ENCODE data around the gene FFAR2. TPM values are rescaled to one million over a fixed set of nuclear protein-coding genes. Genes with fewer than 3 reads are reported as not detected.
A peak's percentile ranks its signal among the peaks of the same experiment; 100 is the strongest.

Gene FFAR2
- total and polyA plus RNA-seq, 9 of the 15 experiments (the other 6 are each of a cell fraction or from before 2014, with no cell fraction given): not detected

DNA sequence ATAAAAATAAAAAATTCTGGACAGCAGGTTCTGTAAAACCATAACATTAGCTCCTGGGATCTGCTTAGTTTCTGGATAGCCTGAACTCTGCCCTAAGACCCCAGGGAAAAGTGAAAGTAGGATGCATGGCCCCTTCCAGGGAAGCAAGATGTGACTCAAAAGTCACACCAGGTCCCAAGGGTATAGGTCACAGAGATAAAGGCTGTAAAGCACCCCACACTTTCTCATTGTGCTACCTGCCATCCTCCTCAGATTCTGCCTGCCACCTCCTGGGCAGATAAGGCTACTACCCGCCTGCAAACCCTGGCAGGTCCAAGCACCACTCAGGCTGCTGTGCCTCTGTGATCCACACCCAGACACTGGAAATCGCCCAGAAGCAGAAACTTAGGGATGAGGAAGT, 20.6 kb downstream of the FFAR2 start (continued):
- TF ChIP-seq, protein P1, sequence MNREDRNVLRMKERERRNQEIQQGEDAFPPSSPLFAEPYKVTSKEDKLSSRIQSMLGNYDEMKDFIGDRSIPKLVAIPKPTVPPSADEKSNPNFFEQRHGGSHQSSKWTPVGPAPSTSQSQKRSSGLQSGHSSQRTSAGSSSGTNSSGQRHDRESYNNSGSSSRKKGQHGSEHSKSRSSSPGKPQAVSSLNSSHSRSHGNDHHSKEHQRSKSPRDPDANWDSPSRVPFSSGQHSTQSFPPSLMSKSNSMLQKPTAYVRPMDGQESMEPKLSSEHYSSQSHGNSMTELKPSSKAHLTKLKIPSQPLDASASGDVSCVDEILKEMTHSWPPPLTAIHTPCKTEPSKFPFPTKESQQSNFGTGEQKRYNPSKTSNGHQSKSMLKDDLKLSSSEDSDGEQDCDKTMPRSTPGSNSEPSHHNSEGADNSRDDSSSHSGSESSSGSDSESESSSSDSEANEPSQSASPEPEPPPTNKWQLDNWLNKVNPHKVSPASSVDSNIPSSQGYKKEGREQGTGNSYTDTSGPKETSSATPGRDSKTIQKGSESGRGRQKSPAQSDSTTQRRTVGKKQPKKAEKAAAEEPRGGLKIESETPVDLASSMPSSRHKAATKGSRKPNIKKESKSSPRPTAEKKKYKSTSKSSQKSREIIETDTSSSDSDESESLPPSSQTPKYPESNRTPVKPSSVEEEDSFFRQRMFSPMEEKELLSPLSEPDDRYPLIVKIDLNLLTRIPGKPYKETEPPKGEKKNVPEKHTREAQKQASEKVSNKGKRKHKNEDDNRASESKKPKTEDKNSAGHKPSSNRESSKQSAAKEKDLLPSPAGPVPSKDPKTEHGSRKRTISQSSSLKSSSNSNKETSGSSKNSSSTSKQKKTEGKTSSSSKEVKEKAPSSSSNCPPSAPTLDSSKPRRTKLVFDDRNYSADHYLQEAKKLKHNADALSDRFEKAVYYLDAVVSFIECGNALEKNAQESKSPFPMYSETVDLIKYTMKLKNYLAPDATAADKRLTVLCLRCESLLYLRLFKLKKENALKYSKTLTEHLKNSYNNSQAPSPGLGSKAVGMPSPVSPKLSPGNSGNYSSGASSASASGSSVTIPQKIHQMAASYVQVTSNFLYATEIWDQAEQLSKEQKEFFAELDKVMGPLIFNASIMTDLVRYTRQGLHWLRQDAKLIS (CRISPR knock-in tag; IDR thresholded peaks at IDR 0.05): no peak
- TF ChIP-seq PHF8 (IDR thresholded peaks at IDR 0.05; ENCODE audit: borderline replicate concordance, low read length) (no peak), CHCHD3 (CRISPR knock-in tag; IDR thresholded peaks at IDR 0.05) (no peak), KAT2B (IDR thresholded peaks at IDR 0.05; ENCODE audit: low read depth, low read length) (no peak), NFXL1 (CRISPR knock-in tag; IDR thresholded peaks at IDR 0.05) (no peak), SIRT6 (IDR thresholded peaks at IDR 0.05; ENCODE audit: low read depth, low read length) (no peak), SMC3 (conservative IDR thresholded peaks at IDR 0.05; ENCODE audit: insufficient read depth, low read depth, low read length) (peak; percentile 72), NCOA1 (IDR thresholded peaks at IDR 0.05; ENCODE audit: low read depth) (no peak), MXI1 (IDR thresholded peaks at IDR 0.05; ENCODE audit: low read depth, low read length) (no peak), GABPB2 (CRISPR knock-in tag; conservative IDR thresholded peaks at IDR 0.05) (no peak), ZNF165 (CRISPR knock-in tag; IDR thresholded peaks at IDR 0.05; ENCODE audit: borderline replicate concordance) (no peak), CEBPB (tag; IDR thresholded peaks at IDR 0.05) (no peak), ZNF764 (CRISPR knock-in tag; IDR thresholded peaks at IDR 0.05; ENCODE audit: low read depth) (no peak), HMG20A (CRISPR knock-in tag; conservative IDR thresholded peaks at IDR 0.05) (no peak), TGIF2 (CRISPR knock-in tag; IDR thresholded peaks at IDR 0.05) (no peak)
- TF ChIP-seq, protein P2, sequence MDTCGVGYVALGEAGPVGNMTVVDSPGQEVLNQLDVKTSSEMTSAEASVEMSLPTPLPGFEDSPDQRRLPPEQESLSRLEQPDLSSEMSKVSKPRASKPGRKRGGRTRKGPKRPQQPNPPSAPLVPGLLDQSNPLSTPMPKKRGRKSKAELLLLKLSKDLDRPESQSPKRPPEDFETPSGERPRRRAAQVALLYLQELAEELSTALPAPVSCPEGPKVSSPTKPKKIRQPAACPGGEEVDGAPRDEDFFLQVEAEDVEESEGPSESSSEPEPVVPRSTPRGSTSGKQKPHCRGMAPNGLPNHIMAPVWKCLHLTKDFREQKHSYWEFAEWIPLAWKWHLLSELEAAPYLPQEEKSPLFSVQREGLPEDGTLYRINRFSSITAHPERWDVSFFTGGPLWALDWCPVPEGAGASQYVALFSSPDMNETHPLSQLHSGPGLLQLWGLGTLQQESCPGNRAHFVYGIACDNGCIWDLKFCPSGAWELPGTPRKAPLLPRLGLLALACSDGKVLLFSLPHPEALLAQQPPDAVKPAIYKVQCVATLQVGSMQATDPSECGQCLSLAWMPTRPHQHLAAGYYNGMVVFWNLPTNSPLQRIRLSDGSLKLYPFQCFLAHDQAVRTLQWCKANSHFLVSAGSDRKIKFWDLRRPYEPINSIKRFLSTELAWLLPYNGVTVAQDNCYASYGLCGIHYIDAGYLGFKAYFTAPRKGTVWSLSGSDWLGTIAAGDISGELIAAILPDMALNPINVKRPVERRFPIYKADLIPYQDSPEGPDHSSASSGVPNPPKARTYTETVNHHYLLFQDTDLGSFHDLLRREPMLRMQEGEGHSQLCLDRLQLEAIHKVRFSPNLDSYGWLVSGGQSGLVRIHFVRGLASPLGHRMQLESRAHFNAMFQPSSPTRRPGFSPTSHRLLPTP (IDR thresholded peaks at IDR 0.05; ENCODE audit: borderline replicate concordance, extremely low read depth, insufficient read length): no peak
- TF ChIP-seq, protein P3, sequence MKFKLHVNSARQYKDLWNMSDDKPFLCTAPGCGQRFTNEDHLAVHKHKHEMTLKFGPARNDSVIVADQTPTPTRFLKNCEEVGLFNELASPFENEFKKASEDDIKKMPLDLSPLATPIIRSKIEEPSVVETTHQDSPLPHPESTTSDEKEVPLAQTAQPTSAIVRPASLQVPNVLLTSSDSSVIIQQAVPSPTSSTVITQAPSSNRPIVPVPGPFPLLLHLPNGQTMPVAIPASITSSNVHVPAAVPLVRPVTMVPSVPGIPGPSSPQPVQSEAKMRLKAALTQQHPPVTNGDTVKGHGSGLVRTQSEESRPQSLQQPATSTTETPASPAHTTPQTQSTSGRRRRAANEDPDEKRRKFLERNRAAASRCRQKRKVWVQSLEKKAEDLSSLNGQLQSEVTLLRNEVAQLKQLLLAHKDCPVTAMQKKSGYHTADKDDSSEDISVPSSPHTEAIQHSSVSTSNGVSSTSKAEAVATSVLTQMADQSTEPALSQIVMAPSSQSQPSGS (CRISPR knock-in tag; IDR thresholded peaks at IDR 0.05): no peak
- TF ChIP-seq, protein P4, sequence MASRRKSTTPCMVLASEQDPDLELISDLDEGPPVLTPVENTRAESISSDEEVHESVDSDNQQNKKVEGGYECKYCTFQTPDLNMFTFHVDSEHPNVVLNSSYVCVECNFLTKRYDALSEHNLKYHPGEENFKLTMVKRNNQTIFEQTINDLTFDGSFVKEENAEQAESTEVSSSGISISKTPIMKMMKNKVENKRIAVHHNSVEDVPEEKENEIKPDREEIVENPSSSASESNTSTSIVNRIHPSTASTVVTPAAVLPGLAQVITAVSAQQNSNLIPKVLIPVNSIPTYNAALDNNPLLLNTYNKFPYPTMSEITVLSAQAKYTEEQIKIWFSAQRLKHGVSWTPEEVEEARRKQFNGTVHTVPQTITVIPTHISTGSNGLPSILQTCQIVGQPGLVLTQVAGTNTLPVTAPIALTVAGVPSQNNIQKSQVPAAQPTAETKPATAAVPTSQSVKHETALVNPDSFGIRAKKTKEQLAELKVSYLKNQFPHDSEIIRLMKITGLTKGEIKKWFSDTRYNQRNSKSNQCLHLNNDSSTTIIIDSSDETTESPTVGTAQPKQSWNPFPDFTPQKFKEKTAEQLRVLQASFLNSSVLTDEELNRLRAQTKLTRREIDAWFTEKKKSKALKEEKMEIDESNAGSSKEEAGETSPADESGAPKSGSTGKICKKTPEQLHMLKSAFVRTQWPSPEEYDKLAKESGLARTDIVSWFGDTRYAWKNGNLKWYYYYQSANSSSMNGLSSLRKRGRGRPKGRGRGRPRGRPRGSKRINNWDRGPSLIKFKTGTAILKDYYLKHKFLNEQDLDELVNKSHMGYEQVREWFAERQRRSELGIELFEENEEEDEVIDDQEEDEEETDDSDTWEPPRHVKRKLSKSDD (conservative IDR thresholded peaks at IDR 0.05; ENCODE audit: low read length): no peak
